ENCODE results near the gene PADI4.
"Not testable (repeated sequence)": the region's sequence is repeated elsewhere in the genome, so short reads cannot be mapped to it uniquely, and the experiment has no call there.

Gene PADI4

GRCh38 chr1:17400725-17401341 lies 92.8 kb downstream of the PADI4 start:
- no peak for FAIRE-seq

- FAIRE-seq = no peak
Measured at GRCh38 chr1:17401841-17402240, 93.8 kb downstream of the PADI4 start.

GRCh38 chr1:17403081-17403480 lies 95.1 kb downstream of the PADI4 start:
- no peak for FAIRE-seq

GRCh38 chr1:17404034-17404684 lies 96.2 kb downstream of the PADI4 start:
- FAIRE-seq = no peak

- FAIRE-seq = no peak
Measured at GRCh38 chr1:17404820-17405219, 96.8 kb downstream of the PADI4 start.

- FAIRE-seq = no peak
Measured at GRCh38 chr1:17405898-17406759, 98.1 kb downstream of the PADI4 start.

GRCh38 chr1:17406760-17407475 lies 98.9 kb downstream of the PADI4 start:
- FAIRE-seq = not testable (repeated sequence)

- FAIRE-seq = not testable (repeated sequence)
Measured at GRCh38 chr1:17407786-17408514, 100.0 kb downstream of the PADI4 start.

GRCh38 chr1:17409391-17409811 lies 101.4 kb downstream of the PADI4 start:
- no peak for FAIRE-seq

- no peak for FAIRE-seq
Measured at GRCh38 chr1:17412093-17412870, 104.3 kb downstream of the PADI4 start.

Data from TTC549 (cell line).